ENCODE results near the gene MYCBP. TPM values are rescaled to one million over a fixed set of nuclear protein-coding genes. Genes with fewer than 3 reads are reported as not detected.

MYCBP gene
- total and polyA plus RNA-seq, 2 of the 8 experiments (the other 6 are each of a cell fraction or from before 2014, with no cell fraction given) = 22.4 to 38.2 TPM

- Histone ChIP-seq H3K9ac (replicated peaks in 1 of 4; ENCODE audit: extremely low read depth in 1 of 4, low read depth in 3 of 4, low read length in 3 of 4) (peak overlapping the region in 3 of 4 experiments; percentile 52 to 65 (median 54); a peak in 5 of 7 replicates), H2AFZ (ENCODE audit: low read length) (no peak overlapping the region), H4K5ac (ENCODE audit: insufficient read length, low read depth, low read length) (no peak overlapping the region), H3K23me2 (ENCODE audit: low read depth, low read length) (peaks cover 6% of the 10 kb centered on the region; the same call in 1 of the 2 replicates), H3K56ac (replicated peaks; ENCODE audit: insufficient read length, low read depth, low read length) (no peak overlapping the region), H2BK120ac (replicated peaks; ENCODE audit: low read depth, low read length) (no peak overlapping the region), H3K79me1 (ENCODE audit: low read depth, low read length) (peaks cover 4% of the 10 kb centered on the region; the same call in 1 of the 2 replicates), H4K8ac (ENCODE audit: extremely low read depth, insufficient read depth, low read length) (0 out of 2 replicates have a peak overlapping the region, but pooled peaks have one; percentile 57), H2BK12ac (ENCODE audit: low read depth, low read length) (no peak overlapping the region), H2BK20ac (ENCODE audit: low read length) (no peak overlapping the region), H3K14ac (ENCODE audit: insufficient read length) (no peak overlapping the region), H2BK15ac (ENCODE audit: low read length) (no peak overlapping the region), H3K4me2 (ENCODE audit: insufficient read depth in 1 of 2, low read depth in 2 of 2, low read length in 2 of 2) (peak overlapping the region; percentile 71 to 82), H3K79me2 (ENCODE audit: control insufficient read depth in 1 of 2, insufficient read depth in 2 of 2, low read length in 2 of 2) (peaks cover 0 to 4% of the 10 kb centered on the region in 2 experiments; a peak in 3 of 4 replicates), H3K9me3 (ENCODE audit: insufficient read depth in 2 of 2, low read depth in 1 of 2, low read length in 1 of 2) (no peaks in the 10 kb centered on the region), H4K20me1 (replicated peaks in 1 of 2; ENCODE audit: control insufficient read depth in 1 of 2, insufficient read depth in 2 of 2, low read length in 2 of 2) (no peaks in the 10 kb centered on the region), H3K36me3 (ENCODE audit: control insufficient read depth in 2 of 4, insufficient read depth in 4 of 4, low read length in 3 of 4) (no peaks in the 10 kb centered on the region), H2BK5ac (ENCODE audit: low read depth, low read length) (no peak overlapping the region), H3K4me1 (replicated peaks in 1 of 4; ENCODE audit: control insufficient read depth in 3 of 4, insufficient read depth in 4 of 4, low read length in 3 of 4) (peaks cover 0 to 3% (median under 1%) of the 10 kb centered on the region in 4 experiments; a peak in 3 of 7 replicates), H3K18ac (ENCODE audit: extremely low read depth, low read length) (no peak overlapping the region), H2AK5ac (ENCODE audit: low read depth, low read length) (no peak overlapping the region), H3K4me3 (ENCODE audit: extremely low read depth in 1 of 4, insufficient read depth in 2 of 4, low read depth in 3 of 4, low read length in 4 of 4) (peak overlapping the region; percentile 68 to 78 (median 72)), H3K27ac (ENCODE audit: low read depth, low read length) (no peak overlapping the region), H4K91ac (replicated peaks; ENCODE audit: insufficient read length, low read length) (no peak overlapping the region), H3K23ac (ENCODE audit: insufficient read length) (no peak overlapping the region), H3K27me3 (replicated peaks in 1 of 4; ENCODE audit: control insufficient read depth in 3 of 4, extremely low read depth in 1 of 4, insufficient read depth in 3 of 4, low read length in 3 of 4) (no peaks in the 10 kb centered on the region), H3K4ac (replicated peaks; ENCODE audit: insufficient read length, low read depth, low read length) (no peak overlapping the region)
- FAIRE-seq (no peak), DNase-seq (ENCODE audit: low read depth in 1 of 2, low spot score in 2 of 2) (no peak)
- 18% methylated on average over 12 of the region's 25 CpGs; no CpG with 5 or more reads in 1 of the 2 experiments for WGBS, 2 experiments (ENCODE audit: extremely low coverage in 1 of 2, insufficient coverage in 1 of 2, insufficient read length in 1 of 2, insufficient replicate concordance in 2 of 2, low coverage in 1 of 2, low lambda C conversion rate in 2 of 2, missing lambda C conversion rate in 1 of 2)
- POLR2A ChIA-PET (ENCODE audit: partially characterized antibody) = interaction anchor here (0.8 to 1.9 kb wide), 6 partner anchors 12 to 154 kb away, joined by 3 to 6 read pairs (median 4); partner anchors contain the start of gene NDUFS5
- TF ChIP-seq MAX (IDR thresholded peaks at IDR 0.05) = no peak
- TF ChIP-seq ATF3 (IDR thresholded peaks at IDR 0.05; ENCODE audit: insufficient read depth, low read depth, low read length) = no peak
- TF ChIP-seq SIRT6 (IDR thresholded peaks at IDR 0.05; ENCODE audit: low read length) = no peak
- no peak for TF ChIP-seq ZNF274 (IDR thresholded peaks at IDR 0.05; ENCODE audit: borderline replicate concordance, extremely low read depth, low read length)
- TF ChIP-seq SIX5 (IDR thresholded peaks at IDR 0.05; ENCODE audit: low read depth, low read length) = no peak
- peak; percentile 50 for TF ChIP-seq SAP30 (IDR thresholded peaks at IDR 0.05; ENCODE audit: insufficient read depth, insufficient replicate concordance, low read length)
- no peak for TF ChIP-seq CBX5 (IDR thresholded peaks at IDR 0.05; ENCODE audit: low read depth, low read length)
- no peak for TF ChIP-seq E2F6 (IDR thresholded peaks at IDR 0.05)
- no peak for TF ChIP-seq NANOG (IDR thresholded peaks at IDR 0.05; ENCODE audit: insufficient read depth, low read depth, low read length, poor library complexity, severe bottlenecking)
- CTCF ChIA-PET (ENCODE audit: partially characterized antibody) = interaction anchor here (1.0 to 1.3 kb wide), 4 partner anchors 9 to 319 kb away, joined by 3 to 4 read pairs (median 4); partner anchors contain the start of gene GJA9
Observed at GRCh38 chr1:38872401-38873026, 634 bp downstream of the MYCBP start.
